Esophagus (tissue), 2 donors: ENCODE results near the gene UBE2S. TPM values are rescaled to one million over a fixed set of nuclear protein-coding genes. Genes with fewer than 3 reads are reported as not detected.
"Not testable (repeated sequence)": the region's sequence is repeated elsewhere in the genome, so short reads cannot be mapped to it uniquely, and the experiment has no call there.

Experiments
- H3K27ac ChIP-seq, 2 donors: one replicate each; pipeline ENCODE4 v1.5.1; 2013; ENCODE audit warnings: low read depth in 2 of 2, mild to moderate bottlenecking in 2 of 2, inconsistent platforms in 1 of 2, low read length in 1 of 2, moderate library complexity in 1 of 2
- H3K27me3 ChIP-seq, 2 donors: one replicate each; pipeline ENCODE4 v1.6.1; 2013; ENCODE audit warnings: low read length in 2 of 2, control low read depth in 1 of 2, mild to moderate bottlenecking in 1 of 2; ENCODE audit not compliant: insufficient read depth in 2 of 2, control insufficient read depth in 1 of 2
- H3K36me3 ChIP-seq, 2 donors: one replicate each; pipeline ENCODE4 v1.6.1; 2013; ENCODE audit warnings: low read length in 1 of 2; ENCODE audit not compliant: control insufficient read depth in 2 of 2, insufficient read depth in 2 of 2
- H3K4me1 ChIP-seq, 2 donors: one replicate each; pipeline ENCODE4 v1.6.1; 2013; ENCODE audit warnings: low read length in 1 of 2; ENCODE audit not compliant: control insufficient read depth in 2 of 2, insufficient read depth in 2 of 2
- H3K4me3 ChIP-seq, 2 donors: one replicate each; pipeline ENCODE4 v1.5.1; 2013; ENCODE audit warnings: low read length in 2 of 2, mild to moderate bottlenecking in 2 of 2, low read depth in 1 of 2, moderate library complexity in 1 of 2
- H3K9me3 ChIP-seq, 2 donors: one replicate each; pipeline ENCODE4 v1.6.1; 2013; ENCODE audit warnings: mild to moderate bottlenecking in 2 of 2, low read depth in 1 of 2, low read length in 1 of 2, moderate library complexity in 1 of 2; ENCODE audit not compliant: control insufficient read depth in 2 of 2, insufficient read depth in 1 of 2
- WGBS, 2 donors: extraction: QIAGEN DNeasy Blood & Tissue Kit; methylation state at CpG; one replicate each; pipeline ENCODE4 v1.1.7; 2013; 5-methylcytosine and 5-hydroxymethylcytosine counted together
- polyA plus RNA-seq, 2 donors: library from polyadenylated mRNA; stranded (reverse); fragments of 200-250 nt; gene quantifications; one replicate each; pipeline ENCODE4 v1.2.3, GENCODE V29; 2013
- donor health status: healthy with polysubstance abuse.
- donor health status: Bipolar disorder and iron deficiency.

Gene UBE2S
- 10 to 100 TPM; 12.8 to 24.1 TPM for polyA plus RNA-seq

- H3K36me3 ChIP-seq, result peaks cover 0 to 15% of the 10 kb centered on the region in 2 donors
- H3K4me1 ChIP-seq, result peaks cover 3 to 20% of the 10 kb centered on the region in 2 donors
- 0 to 1% methylated on average over 15 to 36 of the region's 36 CpGs for WGBS, 2 donors
- peak within 1 kb of the TSS; percentile 93 to 99 for H3K27ac ChIP-seq
- H3K9me3 ChIP-seq, H3K27me3 ChIP-seq: not testable (repeated sequence)
- H3K4me3 ChIP-seq, result peak within 1 kb of the TSS; percentile 76 to 88
These were observed at the start of gene UBE2S for GRCh38 chr19:55407550-55407799. UBE2S (minus strand) TSS chr19:55407788; CDS start chr19:55407589, 199 bp downstream.

GRCh38 chr19:55456347-55456746 is 48.8 kb upstream of the UBE2S start:
- H3K4me1 ChIP-seq, result peaks cover 7% of the 10 kb centered on the region in 2 donors
- H3K9me3 ChIP-seq, result no peaks in the 10 kb centered on the region
- no peak overlapping the region for H3K4me3 ChIP-seq
- WGBS, 2 donors, result 82 to 88% methylated on average over 8 to 14 of the region's 14 CpGs
- H3K27me3 ChIP-seq, result no peaks in the 10 kb centered on the region
- no peak overlapping the region for H3K27ac ChIP-seq
- H3K36me3 ChIP-seq, result peaks cover 0 to 10% of the 10 kb centered on the region in 2 donors

GRCh38 chr19:55455576-55456235 is 48.1 kb upstream of the UBE2S start:
- Histone ChIP-seq H3K27me3 (no peaks in the 10 kb centered on the region), H3K4me1 (peaks cover 7% of the 10 kb centered on the region in 2 donors), H3K9me3 (no peaks in the 10 kb centered on the region), H3K36me3 (peaks cover 0 to 10% of the 10 kb centered on the region in 2 donors), H3K27ac (no peak overlapping the region), H3K4me3 (no peak overlapping the region)
- WGBS, 2 donors, result 90 to 92% methylated on average over 11 of the region's 11 CpGs

- WGBS, 2 donors, result 73 to 78% methylated on average over 14 of the region's 14 CpGs
- peaks cover 0 to 10% of the 10 kb centered on the region in 2 donors for H3K36me3 ChIP-seq
- no peaks in the 10 kb centered on the region for H3K9me3 ChIP-seq
- no peak overlapping the region for H3K4me3 ChIP-seq
- H3K27me3 ChIP-seq, result peaks cover 0 to under 1% of the 10 kb centered on the region in 2 donors
- H3K27ac ChIP-seq, result no peak overlapping the region
- peaks cover 7% of the 10 kb centered on the region in 2 donors for H3K4me1 ChIP-seq
These were observed 47.2 kb upstream of the UBE2S start for GRCh38 chr19:55454787-55455243.

- Histone ChIP-seq H3K27me3 (peaks cover 0 to 6% of the 10 kb centered on the region in 2 donors), H3K4me1 (peaks cover 3 to 5% of the 10 kb centered on the region in 2 donors), H3K36me3 (peaks cover 0 to 10% of the 10 kb centered on the region in 2 donors), H3K9me3 (peaks cover 0 to 6% of the 10 kb centered on the region in 2 donors), H3K27ac (no peak overlapping the region), H3K4me3 (no peak overlapping the region)
- WGBS, 2 donors, result 89 to 90% methylated on average over 12 of the region's 12 CpGs
These were observed 46.1 kb upstream of the UBE2S start for GRCh38 chr19:55453511-55454260.

GRCh38 chr19:55452749-55453346 is 45.3 kb upstream of the UBE2S start:
- Histone ChIP-seq H3K9me3 (peaks cover 0 to 6% of the 10 kb centered on the region in 2 donors), H3K36me3 (peaks cover 0 to 10% of the 10 kb centered on the region in 2 donors), H3K27ac (no peak overlapping the region), H3K27me3 (peaks cover 0 to 6% of the 10 kb centered on the region in 2 donors), H3K4me1 (peaks cover 5 to 8% of the 10 kb centered on the region in 2 donors), H3K4me3 (no peak overlapping the region)
- 11 to 19% methylated on average over 16 to 34 of the region's 34 CpGs for WGBS, 2 donors

- Histone ChIP-seq H3K9me3 (peaks cover 0 to 6% of the 10 kb centered on the region in 2 donors), H3K27ac (no peak overlapping the region), H3K36me3 (peaks cover 0 to 10% of the 10 kb centered on the region in 2 donors), H3K4me3 (peak overlapping the region in 1 of 2 donors; percentile 17), H3K27me3 (peaks cover 0 to 6% of the 10 kb centered on the region in 2 donors), H3K4me1 (peaks cover 5 to 15% of the 10 kb centered on the region in 2 donors)
- 4 to 5% methylated on average over 47 to 57 of the region's 57 CpGs for WGBS, 2 donors
These were observed 44.6 kb upstream of the UBE2S start for GRCh38 chr19:55451965-55452748.

- peaks cover 5 to 18% of the 10 kb centered on the region in 2 donors for H3K4me1 ChIP-seq
- H3K27ac ChIP-seq, result no peak overlapping the region
- WGBS, 2 donors, result 1 to 3% methylated on average over 38 to 80 of the region's 80 CpGs
- H3K36me3 ChIP-seq, result peaks cover 0 to 7% of the 10 kb centered on the region in 2 donors
- H3K9me3 ChIP-seq, result peaks cover 0 to 6% of the 10 kb centered on the region in 2 donors
- H3K4me3 ChIP-seq, result peak overlapping the region in 1 of 2 donors; percentile 17
- peaks cover 0 to 8% of the 10 kb centered on the region in 2 donors for H3K27me3 ChIP-seq
These were observed 43.8 kb upstream of the UBE2S start for GRCh38 chr19:55451163-55451964.
